Hematopoietic multipotent progenitor cell treated with erythropoietin and hydrocortisone succinate and interleukin-3 and kit ligand, for 4 days (in vitro differentiated cells): ENCODE data around the gene SLC7A7.
"Not testable (repeated sequence)": the region's sequence is repeated elsewhere in the genome, so short reads cannot be mapped to it uniquely, and the experiment has no call there.

Source experiments
- DNase-seq: peaks from one replicate; pipeline ENCODE4 v3.0.0-alpha.2; 2015

The SLC7A7 gene

GRCh38 chr14:22747769-22748168, 67.5 kb downstream of the SLC7A7 start:
- no peak for DNase-seq

- no peak for DNase-seq
Observed at GRCh38 chr14:22740020-22740419, 75.2 kb downstream of the SLC7A7 start.

GRCh38 chr14:22739423-22739822, 75.8 kb downstream of the SLC7A7 start:
- no peak for DNase-seq

GRCh38 chr14:22737052-22737451, 78.2 kb downstream of the SLC7A7 start:
- DNase-seq, result no peak

- DNase-seq, result not testable (repeated sequence)
Observed at GRCh38 chr14:22736384-22736783, 78.9 kb downstream of the SLC7A7 start.

GRCh38 chr14:22735096-22735495, 80.1 kb downstream of the SLC7A7 start:
- no peak for DNase-seq

GRCh38 chr14:22733829-22734228, 81.4 kb downstream of the SLC7A7 start:
- no peak for DNase-seq

- not testable (repeated sequence) for DNase-seq
Observed at GRCh38 chr14:22732062-22732461, 83.2 kb downstream of the SLC7A7 start.

- DNase-seq, result no peak
Observed at GRCh38 chr14:22726012-22726411, 89.2 kb downstream of the SLC7A7 start.

GRCh38 chr14:22725374-22725773, 89.9 kb downstream of the SLC7A7 start:
- not testable (repeated sequence) for DNase-seq

- DNase-seq, result not testable (repeated sequence)
Observed at GRCh38 chr14:22724847-22725246, 90.4 kb downstream of the SLC7A7 start.

- no peak for DNase-seq
Observed at GRCh38 chr14:22723815-22724214, 91.4 kb downstream of the SLC7A7 start.
